HG03571 (cell line): ENCODE data around the gene LAMTOR2.
"Not testable (repeated sequence)": the region's sequence is repeated elsewhere in the genome, so short reads cannot be mapped to it uniquely, and the experiment has no call there.

Experiments used
- ATAC-seq: cut with Tn5 transposase; IDR thresholded peaks from one replicate; pipeline ENCODE4 v1.9.1; 2021; ENCODE audit not compliant: unreplicated experiment

LAMTOR2 gene

DNA sequence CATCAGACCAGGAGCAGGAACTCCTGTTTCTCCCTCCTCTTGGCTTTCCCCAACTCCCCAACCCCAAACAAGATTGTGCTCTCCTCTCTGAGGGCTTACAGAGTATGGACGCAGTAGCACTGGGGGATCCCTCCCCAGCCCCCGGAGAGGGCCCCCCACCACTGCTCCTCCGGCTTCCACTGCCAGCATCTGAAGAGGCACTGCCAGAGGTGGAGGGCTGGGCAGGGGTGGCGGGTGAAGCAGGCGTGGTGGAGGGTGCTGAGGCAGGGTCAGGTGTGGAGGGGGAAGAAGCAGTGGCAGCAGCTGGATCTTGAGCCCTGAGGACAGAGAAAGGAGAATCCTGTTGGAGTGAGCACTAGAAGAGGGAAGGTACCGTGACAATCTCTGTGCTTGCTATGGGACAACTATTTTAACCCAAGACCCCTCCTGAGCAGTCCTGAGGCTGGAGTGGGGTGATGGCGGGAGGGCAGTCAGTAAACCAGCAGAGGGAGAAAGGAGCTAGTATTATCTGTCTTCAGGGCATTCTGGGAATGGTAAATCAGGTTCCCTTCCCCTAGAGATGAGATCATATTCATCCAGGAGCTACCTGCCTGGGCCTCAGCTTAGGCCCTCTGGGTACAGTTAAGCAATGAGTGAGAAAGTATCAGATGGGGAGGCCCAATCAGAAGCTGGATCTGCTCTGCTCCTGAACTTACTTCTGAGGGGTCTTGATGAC is 3.4 kb upstream of the LAMTOR2 start:
- ATAC-seq: no peak

DNA sequence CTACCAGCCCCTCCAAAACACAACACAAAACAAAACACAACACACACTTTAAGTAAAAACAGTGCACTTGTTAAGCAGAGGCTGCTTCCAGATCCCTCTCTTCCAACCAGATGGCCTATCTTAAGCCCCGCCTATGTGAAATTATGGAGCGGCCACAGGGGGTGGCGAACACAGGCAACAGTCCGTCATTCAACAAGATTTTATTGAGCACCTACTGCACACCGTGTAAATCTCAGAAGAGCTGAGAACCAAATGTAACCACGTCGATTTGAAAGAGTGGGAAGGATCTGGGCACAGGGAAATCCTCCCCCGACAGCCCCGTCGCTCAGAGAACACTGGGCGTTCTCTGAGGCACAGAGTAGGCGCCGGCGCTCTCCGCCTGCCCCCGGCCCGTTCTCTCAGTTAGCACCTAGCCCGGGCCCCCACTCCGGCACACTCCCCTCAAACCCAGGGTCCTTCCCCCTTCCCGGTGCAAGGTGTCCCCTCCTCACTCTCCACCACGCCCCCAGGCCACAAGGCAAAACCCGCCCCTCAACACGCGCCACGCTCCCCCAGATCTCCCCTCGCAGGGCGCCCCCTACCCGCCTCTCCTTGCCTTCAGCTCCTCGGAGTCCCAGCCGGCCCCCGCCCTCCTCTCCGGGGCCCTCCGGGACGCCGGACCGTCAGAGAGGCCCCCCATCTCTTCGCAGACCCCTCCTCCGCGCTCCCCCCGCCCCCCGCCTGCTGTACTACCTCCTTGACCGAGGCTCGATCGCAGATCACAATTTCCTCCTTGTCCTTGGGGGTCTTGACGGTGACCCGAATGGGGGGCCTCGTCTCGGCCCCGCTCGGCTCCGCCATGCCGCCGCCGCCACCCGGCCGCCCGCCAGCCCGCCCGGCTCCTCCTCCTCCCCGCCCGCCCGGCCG is 1.5 kb upstream of the LAMTOR2 start:
- no peak for ATAC-seq

DNA sequence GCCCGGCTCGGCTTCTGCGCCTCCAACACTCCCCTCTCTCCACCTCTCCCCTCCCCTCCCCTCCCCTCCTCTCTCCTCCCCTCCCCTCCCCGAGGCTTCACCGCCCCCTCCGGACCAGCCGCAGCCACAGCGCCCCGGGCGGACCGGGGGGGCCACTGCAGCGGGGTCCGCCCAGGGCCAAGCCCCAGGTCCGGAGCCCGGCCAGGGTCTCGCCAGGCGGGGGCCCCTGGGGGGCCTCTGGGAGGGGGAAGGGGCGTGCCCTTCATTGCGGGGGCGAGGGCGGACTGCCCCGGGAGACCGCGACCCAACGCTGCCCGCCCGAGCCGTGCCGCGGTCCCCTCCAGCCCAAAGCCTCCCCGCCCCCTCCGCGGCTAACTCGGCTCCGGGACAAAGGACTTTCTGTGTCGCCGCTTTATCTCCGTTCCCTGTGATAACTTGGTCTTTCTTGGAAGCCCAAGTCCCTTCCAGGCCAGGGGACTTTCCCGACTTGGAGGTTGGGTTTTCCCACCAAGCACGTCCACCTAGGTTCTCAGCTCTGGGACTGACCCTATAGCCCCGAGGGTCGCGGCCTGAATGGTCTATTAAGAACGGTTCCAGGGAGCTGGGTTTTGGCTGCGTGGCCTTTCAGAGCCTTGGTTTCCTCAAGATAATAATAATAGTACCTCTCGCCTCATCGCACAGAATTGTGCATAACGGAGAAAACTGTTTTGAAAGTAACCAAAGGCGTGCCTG is 648 bp upstream of the LAMTOR2 start, which contains the start of gene UBQLN4:
TSS of gene UBQLN4 (minus strand) at position 31 of the 732 bp plus-strand sequence. CDS start 97 bp downstream, outside the sequence.
- peak; percentile 49 for ATAC-seq

DNA sequence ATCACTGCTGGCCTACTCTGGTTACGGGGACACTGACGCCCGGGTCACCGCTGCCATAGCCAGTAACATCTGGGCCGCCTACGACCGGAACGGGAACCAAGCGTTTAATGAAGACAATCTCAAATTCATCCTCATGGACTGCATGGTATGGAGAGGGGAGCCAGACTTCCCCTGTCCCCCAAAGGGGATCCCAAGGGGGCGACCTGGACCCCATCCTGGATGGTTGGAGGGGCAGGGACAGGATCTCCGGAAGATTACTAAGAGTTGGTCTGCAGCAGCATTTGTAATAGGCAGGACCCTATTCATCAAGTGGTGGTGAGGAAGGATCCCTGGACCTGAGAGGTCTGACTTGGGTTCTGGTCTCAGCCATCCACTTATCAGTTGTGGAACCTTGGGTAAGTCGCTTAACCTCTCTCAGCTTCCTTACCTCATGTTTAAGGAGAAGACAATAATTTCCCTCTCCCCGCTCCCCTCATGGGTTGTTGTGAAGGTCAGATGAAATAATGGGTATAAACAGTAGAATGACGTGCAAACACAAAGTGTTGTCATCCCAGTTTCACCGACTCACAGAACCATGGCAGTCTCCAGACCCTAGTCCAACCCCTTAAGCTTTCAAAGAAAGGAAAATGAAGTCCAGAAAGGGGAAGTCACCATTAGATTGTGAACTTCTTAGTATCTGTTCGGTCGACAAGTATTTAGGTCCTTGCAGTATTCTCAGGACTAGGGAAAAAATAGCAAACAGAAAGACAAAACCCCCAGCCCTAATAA is 883 bp downstream of the LAMTOR2 start:
- no peak for ATAC-seq

DNA sequence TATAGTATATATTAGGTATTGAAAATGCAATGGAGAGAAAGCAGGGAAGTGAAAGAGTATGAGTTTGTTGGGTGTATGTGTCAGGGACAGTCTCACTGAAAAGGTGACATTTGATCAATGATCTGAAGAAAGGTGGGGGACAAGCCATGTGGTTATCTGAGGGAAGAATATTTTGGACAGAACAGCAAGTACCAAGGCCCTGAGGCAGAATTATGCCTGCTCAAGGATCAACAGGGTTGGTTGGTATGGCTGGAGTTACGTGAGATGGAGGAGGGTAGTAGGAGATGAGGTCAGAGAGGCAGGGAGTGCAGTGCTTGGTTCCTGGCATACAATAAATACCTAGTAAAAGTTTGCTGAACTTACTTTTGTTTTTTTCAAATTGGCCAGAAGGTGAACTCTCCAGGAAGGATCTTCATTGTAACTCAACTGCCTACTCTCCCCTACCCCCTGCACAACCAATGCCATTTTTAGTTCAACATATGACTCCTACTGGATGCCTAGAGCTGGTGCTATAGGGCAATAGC is 1.8 kb downstream of the LAMTOR2 start:
- ATAC-seq: no peak

DNA sequence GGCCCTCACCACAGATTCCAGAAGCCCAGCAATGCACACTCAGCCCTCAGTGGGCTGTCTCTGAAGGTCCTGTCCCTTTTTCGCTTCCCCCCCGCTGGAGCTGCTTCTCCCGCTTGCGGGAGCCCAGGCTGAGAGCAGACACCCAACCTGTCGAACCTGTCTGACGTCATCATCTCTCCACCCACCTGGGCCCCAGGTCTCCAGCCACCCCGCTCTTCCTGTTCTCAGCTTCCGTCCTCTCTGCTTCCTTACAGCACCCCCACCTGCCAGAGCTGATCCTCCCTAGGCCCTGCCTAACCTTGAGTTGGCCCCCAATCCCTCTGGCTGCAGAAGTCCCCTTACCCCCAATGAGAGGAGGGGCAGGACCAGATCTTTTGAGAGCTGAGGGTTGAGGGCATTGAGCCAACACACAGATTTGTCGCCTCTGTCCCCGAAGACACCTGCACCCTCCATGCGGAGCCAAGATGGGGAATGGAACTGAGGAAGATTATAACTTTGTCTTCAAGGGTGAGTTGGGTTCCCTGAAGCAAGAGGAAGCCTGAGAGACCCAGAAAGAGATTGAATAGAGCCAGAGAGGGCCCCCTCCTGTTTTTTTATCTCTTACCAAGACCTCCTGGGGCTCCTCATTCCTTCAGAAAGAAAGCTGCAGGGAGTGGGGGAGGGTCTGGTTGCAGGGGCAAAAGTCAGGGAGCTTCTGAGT is 6.5 kb downstream of the LAMTOR2 start, which contains the start of gene RAB25:
TSS of gene RAB25 (plus strand) at position 224 of the 700 bp plus-strand sequence. CDS start at position 465, 241 bp downstream.
- ATAC-seq: no peak

DNA sequence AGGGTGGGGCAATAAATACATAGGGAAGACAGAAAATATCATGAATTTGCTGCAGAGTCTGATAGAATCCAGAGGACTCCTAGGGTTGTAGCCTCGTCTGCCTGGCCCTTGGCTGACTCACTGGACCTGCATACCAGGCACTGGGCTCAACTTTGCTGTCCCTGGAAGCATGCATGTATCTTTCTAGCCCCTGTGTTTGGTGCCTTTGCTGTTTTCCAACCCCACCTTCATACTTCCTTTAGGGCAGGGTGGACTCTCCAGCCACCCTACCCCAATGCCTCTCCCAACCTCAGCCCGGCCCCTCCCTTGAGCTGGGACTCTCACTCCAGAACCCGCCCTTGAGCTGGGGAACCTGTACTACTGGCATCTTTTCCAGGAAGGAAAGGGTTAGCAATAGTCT is 7.6 kb downstream of the LAMTOR2 start:
- ATAC-seq: no peak

DNA sequence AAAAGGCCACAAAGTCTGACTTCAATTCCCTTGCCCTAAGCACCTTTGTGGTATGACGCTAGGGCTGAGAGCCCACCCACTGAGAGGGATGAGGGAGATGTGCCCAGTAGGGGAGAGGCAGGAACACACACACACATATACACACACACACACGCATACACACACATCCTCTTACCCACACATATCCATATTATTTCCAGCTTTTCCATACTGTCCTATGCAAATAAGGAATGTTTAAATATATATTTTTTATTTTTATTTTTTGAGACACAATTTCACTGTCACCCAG is 9.4 kb downstream of the LAMTOR2 start:
- ATAC-seq: no peak

DNA sequence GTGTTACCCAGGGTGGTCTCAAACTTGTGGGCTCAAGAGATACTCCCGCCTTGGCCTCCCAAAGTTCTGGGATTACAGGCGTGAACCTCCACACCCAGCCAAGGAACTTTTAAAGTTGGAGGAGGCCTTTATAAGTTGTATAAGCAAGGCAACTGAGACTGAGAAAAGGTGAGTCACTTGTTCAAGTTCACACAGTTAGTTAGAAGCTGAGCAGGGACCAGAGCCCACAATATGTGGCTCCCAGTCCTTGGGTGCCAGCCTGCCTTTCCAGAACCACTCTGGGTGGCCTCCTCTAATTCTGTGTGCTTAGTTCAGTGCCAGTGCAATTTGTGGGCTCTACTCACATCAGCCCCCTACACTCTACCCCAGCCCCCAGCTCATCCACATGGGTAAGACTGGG is 10.0 kb downstream of the LAMTOR2 start:
- no peak for ATAC-seq

DNA sequence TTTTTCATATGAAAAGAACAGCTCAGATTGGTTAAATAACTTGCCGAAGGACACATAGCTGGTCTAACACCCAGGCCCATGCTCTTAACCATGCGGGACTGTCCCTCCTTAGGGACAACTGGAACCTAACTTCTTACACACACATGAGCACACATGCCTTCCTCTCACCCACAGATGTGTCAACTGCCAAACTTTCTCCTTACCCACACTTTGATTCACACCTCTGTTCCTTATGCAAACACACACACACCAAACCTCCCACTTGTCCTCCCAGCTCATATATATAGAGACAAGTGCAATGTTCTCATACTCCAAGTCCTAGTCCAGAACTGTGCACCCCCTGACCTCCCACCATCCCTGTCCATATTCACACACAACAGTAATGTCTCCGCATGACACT is 10.6 kb downstream of the LAMTOR2 start:
- ATAC-seq: no peak

DNA sequence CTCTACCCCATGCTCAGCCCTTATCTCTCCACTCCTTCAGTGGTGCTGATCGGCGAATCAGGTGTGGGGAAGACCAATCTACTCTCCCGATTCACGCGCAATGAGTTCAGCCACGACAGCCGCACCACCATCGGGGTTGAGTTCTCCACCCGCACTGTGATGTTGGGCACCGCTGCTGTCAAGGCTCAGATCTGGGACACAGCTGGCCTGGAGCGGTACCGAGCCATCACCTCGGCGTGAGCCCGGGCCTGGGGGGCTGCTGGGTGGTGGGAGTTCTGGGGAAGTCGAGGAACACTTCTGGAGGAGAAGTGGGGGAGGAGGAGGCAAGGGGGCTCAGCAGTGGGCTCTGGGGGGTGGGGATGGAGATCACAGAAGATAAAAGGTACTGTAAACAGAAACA is 11.3 kb downstream of the LAMTOR2 start:
- no peak for ATAC-seq

DNA sequence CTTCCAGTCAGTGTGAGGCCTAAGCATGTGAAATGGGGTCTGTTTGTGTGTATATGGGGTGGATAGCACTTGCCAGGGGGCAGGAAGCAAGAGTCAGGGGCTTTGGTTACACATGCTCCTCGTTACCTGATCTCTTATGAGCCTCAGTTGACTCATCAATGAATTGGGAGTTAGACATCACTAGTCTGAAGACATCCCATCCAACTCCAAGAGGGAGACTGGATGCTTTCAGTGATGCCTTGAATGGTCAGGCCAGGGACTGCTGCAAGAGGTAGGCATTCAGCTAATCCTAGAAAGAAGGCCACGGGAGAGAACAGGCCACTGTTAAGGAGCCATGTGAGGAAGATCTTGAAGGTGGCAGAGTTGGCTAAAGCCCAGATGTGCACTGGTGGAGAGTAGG is 12.7 kb downstream of the LAMTOR2 start:
- no peak for ATAC-seq

DNA sequence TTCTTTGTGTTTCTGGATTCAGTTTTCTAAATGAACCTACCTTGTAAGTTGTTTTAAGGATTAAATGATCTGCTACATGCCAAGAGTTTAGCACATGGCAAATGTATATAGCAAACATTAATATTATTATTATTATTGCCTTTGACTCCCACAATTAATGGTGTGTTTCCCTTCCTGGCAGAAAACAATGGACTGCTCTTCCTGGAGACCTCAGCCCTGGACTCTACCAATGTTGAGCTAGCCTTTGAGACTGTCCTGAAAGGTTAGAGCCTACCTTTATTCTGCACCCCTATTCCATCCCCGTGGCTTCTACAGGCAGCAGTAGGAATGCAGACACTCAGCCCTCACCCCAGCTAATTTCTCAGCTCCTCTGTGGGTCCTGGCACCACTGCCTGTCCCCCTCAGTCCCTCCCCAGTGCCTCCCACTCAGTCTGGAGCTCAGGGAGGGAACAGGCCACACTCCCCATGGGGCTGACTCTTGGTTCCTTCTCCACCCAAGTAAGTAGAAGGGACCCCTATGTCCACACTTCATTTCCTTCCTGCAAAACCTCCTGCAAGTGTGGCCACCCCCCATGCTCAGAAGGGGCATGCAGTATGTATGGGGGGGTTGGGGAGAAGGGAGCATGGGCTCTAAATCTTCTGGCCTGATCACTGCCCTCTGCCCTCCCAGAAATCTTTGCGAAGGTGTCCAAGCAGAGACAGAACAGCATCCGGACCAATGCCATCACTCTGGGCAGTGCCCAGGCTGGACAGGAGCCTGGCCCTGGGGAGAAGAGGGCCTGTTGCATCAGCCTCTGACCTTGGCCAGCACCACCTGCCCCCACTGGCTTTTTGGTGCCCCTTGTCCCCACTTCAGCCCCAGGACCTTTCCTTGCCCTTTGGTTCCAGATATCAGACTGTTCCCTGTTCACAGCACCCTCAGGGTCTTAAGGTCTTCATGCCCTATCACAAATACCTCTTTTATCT is 15.2 kb downstream of the LAMTOR2 start:
- ATAC-seq: no peak

DNA sequence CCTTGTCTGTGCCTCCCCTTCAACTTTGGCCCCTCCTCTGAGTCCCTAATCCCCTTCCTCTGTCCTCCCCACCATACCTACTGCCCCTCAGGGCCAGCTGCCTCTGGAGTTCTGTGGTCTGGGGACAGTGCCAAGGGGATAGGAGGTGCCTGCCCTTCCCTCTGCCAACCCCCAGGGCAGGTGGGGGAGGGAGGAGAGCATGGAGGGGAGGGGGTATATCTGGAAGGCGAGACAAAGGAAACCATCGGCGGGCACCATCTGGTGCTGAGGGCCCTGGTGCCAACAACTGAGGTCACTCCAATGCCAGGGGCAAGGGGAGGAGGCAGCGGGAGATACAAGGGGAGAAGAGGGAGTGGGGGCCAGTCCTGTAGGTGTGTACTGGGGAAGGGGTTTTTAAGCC is 16.0 kb downstream of the LAMTOR2 start:
- ATAC-seq: no peak

DNA sequence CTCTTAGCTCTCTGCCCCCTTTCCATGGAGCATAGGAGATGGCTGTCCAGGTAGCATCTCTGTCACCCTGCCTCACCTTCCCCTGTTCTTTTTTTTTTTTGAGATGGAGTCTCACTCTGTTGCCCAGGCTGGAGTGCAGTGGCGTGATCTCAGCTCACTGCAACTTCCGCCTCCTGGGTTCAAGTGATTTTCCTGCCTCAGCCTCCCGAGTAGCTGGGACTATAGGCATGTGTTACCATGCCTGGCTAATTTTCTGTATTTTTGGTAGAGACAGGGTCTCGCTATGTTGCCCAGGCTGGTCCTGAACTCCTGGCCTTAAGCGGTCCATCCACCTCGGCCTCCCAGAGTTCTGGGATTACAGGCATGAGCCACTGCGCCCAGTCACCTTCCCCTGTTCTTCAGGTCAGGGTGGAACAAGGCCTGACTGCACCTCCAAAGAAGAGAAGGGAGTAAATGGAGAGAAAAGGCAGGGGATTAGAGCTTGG is 16.8 kb downstream of the LAMTOR2 start:
- not testable (repeated sequence) for ATAC-seq

DNA sequence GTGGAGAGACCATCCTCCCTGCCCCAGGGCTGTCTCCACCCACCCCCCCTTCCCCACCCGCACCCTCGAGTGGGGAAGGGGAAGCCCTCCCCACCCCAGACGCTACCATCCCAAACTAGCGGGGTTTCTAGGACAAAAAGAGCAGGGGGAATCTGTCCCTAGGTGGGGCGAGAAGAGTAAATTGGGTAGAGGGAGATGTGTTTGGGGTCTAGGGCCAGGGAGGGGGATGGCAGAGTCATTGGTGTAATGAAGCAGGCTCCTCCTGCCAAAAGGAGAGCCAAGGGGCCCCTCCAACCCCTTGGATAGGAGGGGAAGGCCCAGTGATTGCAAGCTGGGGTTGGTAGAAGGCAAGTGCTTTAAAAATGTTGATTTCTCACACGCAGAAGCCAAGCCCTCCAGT is 17.7 kb downstream of the LAMTOR2 start:
- no peak for ATAC-seq

DNA sequence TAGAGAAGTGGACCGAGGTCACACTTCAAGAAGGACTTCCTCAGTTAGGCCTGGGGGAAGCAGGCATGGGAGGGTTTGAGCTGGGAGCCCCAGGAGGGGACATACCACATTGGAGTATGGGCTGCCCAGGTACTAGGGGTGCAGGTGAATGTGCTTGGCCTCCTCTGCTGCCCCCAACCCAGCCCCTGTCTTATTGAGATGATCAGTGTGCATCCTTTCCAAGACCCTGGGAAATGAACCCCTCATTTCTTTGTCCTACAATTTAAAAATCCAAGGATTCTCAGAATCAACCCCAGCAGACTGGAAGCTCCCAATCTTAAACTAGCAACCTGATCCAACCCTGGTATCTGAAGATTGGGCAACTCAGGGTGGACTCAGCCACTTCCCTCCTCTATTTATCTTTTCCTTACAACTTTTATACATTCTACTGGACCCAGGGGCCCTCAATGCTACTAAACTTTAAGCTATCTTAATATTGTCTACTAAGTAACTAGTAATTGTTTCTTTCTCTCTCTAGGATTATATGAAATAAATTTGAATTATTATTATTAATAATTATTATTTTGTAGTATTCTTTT is 18.6 kb downstream of the LAMTOR2 start:
- ATAC-seq: no peak

DNA sequence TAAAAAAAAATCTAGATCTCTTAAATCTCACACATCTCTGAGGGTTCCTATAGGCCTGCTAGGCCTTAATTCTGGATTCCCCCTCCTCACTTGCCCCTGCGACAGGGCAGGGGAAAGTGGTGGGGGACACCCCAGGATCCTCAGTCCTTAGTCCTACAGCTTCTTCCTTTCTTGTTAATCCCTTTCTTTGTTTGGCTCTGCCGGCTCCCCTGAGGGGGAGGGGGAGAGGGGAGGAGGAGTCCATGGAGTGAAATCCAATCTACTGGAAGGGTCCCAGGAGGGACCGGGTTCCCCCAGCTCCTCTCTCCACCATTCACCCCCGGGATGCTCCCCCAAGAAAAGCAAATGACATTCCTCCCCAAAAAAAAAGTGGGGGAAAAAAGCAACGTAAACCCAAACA is 19.2 kb downstream of the LAMTOR2 start:
- ATAC-seq: no peak
